Stimulated activated CD4-positive, alpha-beta T cell treated with anti-CD3 and anti-CD28 coated beads, Interleukin-12 subunit alpha, Interleukin-12 subunit beta, amount 100 ng/mL, for 4 hours (primary cell): ENCODE measurements around the gene DDX10.

Experiments used
- DNase-seq: peaks from one replicate; pipeline ENCODE4 v3.0.0-alpha.2; 2020

DDX10 gene

GRCh38 chr11:108947654-108948570 lies 283.0 kb downstream of the DDX10 start:
- DNase-seq: no peak

DNA sequence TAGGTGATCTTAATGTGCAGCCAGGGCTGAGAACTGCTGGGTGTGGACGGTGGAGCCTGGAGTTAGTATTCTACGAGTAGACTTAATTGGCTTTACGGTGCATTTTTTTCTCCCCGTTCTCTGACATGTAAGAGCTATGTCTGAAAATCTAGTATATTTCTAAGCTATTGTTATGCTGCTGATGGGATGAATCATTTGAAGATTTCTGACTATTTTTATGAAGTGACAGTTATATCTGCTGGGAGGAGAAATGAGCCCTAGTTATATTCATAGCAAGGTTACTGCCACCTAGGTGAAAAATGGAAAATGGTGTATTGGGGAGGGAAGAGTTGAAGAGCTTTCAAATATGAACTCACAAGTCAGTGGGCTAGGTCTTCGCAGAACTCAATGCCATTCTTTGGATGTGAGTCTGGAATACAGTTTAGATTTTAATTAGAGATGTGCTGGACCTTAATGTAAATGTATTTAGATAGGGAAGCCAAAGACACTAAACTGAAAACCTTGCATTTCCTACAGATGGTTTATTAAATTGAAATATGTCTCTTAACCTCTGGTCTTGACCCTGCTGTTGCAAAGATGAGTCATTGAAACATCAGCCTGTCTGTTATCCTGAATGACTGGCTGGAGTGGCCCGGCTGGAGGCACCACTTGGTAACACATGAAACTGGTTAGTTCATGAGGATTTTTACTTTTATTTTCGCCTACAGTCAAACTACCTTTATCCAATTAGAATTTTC lies 293.7 kb downstream of the DDX10 start:
- no peak for DNase-seq

- no peak for DNase-seq
These were observed 294.4 kb downstream of the DDX10 start for GRCh38 chr11:108959105-108959761.

DNA sequence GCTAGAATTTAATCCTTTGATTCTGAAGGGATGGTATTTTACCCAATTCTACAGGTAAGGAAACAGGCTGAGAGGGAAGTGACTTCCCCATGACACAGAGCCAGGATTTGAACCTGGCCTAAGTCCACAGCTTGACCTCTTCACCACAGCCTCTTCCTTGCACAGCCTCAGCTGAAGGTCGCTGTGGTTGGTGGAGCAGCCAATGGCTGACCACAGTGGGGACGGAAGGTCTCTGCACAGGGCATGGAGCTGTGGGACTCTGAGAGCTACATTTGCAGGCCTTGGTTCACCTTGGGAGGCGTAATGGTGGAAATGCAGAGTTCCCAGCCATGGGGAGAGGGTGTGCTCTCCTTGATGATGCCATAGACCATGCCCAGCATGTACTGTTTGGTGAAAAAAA lies 295.0 kb downstream of the DDX10 start:
- no peak for DNase-seq

DNA sequence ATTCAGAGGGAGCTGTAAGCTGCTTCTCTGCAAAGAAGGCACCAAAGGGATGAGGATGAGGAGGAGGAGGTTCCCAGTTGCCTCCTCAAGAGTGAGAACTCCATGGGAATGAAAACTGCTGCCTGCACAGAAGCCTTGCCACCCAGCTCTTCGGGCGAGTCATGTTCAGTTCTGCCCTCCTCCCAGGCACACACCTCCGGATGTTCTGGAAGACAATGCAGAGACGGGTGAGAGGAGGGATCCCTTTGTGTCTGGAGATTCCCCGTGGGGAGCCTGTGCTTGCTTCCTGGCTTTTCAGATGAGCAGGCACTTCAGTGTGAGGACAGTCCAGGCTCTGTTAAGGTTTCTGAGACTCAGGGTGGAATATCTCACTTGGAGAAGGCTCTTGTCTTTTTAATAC lies 295.6 kb downstream of the DDX10 start:
- no peak for DNase-seq

DNA sequence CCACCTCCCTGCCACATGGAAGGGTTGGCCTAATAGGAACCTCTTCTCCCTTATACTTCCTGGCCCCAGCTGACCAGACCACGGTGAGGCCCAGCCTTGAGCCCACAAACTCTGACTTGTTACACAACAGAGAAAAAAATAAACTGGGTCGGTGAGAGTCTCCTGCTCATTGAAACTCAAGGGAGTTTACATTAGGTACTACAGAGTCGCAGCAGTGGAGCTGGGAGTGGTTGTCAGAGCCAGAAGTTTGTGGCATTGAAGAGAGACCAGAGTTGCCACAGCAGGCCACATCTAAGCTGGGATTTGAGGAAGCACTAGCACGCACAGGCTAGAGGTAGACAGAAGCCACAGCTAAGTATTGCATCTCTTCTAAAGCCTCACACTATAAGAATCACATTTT lies 296.2 kb downstream of the DDX10 start:
- DNase-seq: no peak

DNA sequence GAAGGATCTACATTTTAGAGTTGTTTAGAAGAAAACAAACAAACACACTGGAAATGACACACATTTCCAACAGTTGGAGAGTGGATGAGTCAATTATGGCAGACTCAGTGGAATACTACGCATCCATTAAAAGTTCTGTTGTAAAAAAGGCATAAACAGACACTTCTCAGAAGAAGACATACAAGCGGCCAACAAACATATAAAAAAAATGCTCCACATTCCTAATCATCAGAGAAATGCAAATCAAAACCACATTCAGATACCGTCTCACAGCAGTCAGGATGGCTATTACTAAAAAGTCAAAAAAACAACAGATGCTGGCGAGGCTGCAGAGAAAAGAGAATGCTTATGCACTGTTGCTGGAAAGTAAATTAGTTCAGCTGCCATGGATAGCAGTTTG lies 298.2 kb downstream of the DDX10 start:
- DNase-seq: no peak

DNA sequence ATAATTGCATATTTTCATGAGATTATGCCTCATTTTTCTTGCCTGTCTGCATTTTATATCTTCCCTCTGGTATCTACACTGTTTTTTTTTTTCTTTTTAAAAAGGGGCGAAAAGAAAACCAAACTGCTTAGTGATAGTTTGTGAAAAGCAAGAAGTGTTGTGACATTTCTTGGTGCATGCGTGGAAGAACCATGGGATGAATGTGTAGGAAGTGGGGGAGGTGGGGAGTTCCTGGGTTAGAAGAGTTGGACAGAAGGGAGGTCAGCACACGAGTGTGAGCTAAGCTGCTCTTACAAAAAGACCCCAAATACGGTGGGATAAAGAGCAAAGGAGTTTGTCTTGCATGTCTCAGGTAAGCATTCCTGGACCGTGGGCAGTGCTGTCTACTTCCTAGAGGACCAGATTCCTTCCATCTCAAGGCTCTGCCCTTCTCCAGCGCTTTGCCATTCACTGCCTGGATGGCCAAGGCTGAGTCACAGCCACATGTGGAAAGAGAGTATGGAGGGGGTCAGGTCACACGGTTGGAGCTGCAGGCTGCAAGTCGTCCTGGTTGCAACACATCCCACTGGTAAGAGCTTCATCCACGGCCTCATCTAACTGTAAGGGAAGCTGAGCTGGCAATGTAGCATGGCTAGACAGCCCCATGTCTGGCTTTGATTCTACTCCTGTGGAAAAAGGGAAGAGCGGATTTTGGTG lies 300.6 kb downstream of the DDX10 start:
- no peak for DNase-seq

- no peak for DNase-seq
These were observed 301.3 kb downstream of the DDX10 start for GRCh38 chr11:108966206-108966605.

GRCh38 chr11:108966978-108967377 lies 302.1 kb downstream of the DDX10 start:
- no peak for DNase-seq

DNA sequence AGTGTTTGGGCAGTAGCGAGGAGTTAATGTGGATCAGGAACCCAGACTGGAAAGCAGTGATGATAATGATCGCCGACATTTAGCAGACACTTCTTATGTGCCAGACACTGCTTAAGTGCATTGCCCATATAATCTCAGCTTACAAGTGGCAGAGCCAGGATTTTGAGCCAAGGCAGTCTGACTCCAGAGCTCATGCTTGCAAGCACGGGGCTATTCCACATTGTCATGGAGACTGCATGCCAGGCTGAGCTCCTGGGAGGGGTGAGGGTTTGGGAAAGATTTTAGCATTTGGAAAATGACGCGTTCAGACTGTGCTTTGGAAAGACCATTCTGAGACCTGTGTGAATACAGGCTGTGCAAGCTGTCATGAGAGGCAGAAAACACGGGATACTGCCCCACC lies 302.7 kb downstream of the DDX10 start:
- no peak for DNase-seq

GRCh38 chr11:108970221-108970991 lies 305.5 kb downstream of the DDX10 start:
- no peak for DNase-seq

GRCh38 chr11:108973402-108974162 lies 308.7 kb downstream of the DDX10 start:
- no peak for DNase-seq

DNA sequence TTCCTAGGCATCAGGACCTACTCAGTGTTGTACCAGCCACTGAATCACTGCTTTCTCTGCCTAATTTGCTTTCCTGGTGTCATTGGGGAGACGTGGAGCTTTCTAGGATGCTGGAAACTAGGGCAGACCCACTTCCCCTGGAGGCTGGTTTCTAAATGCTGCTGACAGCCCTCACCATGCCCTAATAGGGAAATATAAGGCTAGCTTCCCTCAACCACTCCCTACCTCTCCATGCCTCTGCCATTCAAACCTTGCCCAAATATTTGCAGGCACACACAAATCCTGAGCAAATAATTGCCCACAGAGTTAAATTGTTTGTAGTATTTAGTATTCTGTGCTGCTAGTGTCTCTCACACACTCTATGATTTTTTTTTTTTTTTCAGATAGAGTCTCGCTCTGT lies 310.2 kb downstream of the DDX10 start:
- DNase-seq: no peak

GRCh38 chr11:108975641-108976071 lies 310.8 kb downstream of the DDX10 start:
- no peak for DNase-seq

DNA sequence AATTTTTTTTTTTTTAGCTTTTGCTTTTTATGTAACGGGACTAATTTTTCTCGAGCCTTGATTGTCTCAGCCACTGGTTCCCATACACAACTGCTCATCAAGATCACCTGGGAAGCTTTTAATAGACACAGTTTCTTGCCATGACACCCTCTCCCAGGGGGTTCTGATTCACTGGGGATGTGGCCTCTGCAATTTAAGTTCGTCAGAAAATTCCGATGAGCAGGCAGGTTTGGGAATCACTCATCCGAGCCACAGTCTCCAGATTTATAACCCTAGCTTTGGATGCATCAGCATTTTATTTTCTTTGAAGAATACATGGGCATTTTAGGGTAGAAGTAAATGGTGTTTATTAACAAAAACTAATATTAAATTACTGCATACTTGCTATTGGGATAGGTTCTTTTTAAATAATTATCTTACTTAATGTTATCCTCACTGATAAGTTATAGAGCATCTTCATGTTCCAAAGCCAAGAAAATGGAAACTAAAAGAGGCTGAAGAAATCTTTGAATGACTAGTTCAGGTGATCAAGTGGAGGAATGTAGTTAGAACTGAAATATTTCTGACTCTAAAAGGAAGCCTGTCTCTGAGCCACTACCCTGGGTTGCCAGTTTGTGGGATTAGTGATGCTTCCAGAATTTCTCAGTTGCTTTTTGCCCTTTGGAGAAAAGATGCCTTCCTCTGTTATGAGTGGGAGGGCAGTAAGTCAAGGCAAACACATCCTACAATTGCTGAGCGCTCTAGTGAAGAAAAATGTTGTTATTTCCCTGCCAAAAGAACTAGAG lies 319.0 kb downstream of the DDX10 start:
- DNase-seq: no peak

DNA sequence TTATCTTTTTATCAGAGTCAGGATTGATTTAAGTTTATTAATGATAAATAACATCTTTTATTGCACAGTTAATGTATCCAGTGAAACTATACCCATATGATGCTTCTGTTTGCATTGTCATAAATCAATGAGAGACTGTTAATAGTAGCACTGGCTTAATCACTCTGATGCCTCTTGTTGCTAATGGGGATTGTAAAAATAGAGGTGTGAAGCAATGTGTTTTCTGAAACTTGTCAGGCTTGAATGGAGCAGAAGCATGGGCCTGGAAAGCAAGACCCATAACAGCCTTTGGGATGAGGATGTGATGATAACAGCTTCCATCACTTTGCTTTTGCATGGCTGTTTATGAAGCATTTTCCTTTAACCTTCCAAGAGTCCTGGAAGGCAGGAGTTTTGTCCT lies 319.7 kb downstream of the DDX10 start:
- DNase-seq: no peak

DNA sequence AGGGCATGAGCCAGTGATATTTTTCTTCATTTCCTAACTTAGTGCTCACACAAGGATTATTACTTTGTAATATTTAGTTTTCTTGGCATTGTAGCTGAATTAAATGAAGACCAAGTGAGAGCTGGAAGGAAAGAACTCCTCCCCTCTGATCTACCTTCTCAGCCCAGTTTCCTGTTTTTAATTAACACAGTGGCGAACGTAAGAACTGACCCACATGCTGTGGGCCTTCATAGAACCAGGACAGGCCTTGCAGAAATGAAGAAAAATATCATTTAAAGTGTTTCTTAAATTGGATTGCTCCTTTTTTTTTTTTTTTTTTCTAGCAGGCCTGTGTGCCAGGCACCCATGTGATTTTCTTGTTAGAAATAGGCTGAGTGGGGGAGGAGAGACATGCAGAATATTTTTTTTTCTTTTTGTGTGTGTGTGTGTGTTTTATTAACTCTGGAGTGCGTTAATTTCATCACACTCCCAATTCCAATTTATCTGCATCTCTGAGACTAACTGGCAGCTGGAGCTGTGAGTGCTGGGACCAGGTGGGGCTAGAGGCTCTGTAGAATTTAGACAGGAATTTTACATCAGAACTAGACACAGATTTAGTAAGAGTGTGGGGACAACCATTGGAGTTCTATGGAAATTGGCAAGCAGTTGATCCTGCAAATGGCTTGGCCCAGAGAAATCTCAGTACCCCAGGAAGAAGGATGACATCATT lies 320.5 kb downstream of the DDX10 start:
- no peak for DNase-seq

GRCh38 chr11:108985945-108986279 lies 321.0 kb downstream of the DDX10 start:
- DNase-seq: no peak
